Karpas-422 (cell line): ENCODE data around the gene STPG3. TPM values are rescaled to one million over a fixed set of nuclear protein-coding genes. Genes with fewer than 3 reads are reported as not detected.

ENCODE experiments used
- DNase-seq: peaks from one replicate; pipeline ENCODE4 v3.0.0-alpha.2; 2015
- H2AFZ ChIP-seq: fragments of 200-600 bp; sonication (generic); 2 replicates; pipeline ENCODE4 v1.6.1; 2014; ENCODE audit warnings: antibody characterized with exemption, low read length, mixed read lengths
- H3K27ac ChIP-seq: fragments of 200-600 bp; sonication (generic); 2 replicates; pipeline ENCODE4 v1.5.1; 2014; ENCODE audit warnings: mild to moderate bottlenecking, low read length, moderate library complexity
- H3K27me3 ChIP-seq: fragments of 200-600 bp; sonication (generic); 2 replicates; pipeline ENCODE4 v1.6.1; 2014; ENCODE audit warnings: low read length, mixed read lengths
- H3K36me3 ChIP-seq: fragments of 200-600 bp; sonication (generic); 2 replicates; pipeline ENCODE4 v1.6.1; 2014; ENCODE audit warnings: low read length, mixed read lengths; ENCODE audit not compliant: insufficient read depth
- H3K4me1 ChIP-seq: fragments of 200-600 bp; sonication (generic); 2 replicates; pipeline ENCODE4 v1.6.1; 2014; ENCODE audit warnings: mild to moderate bottlenecking, low read length, mixed read lengths
- H3K4me2 ChIP-seq: fragments of 200-600 bp; sonication (generic); 2 replicates; pipeline ENCODE4 v1.6.1; 2014; ENCODE audit warnings: low read length, low read depth, mild to moderate bottlenecking; ENCODE audit not compliant: poor library complexity, severe bottlenecking
- H3K4me3 ChIP-seq: fragments of 200-600 bp; sonication (generic); 2 replicates; pipeline ENCODE4 v1.5.1; 2014; ENCODE audit warnings: mild to moderate bottlenecking, antibody characterized with exemption, low read length, mixed read lengths
- H3K79me2 ChIP-seq: fragments of 200-600 bp; sonication (generic); 2 replicates; pipeline ENCODE4 v1.6.1; 2014; ENCODE audit warnings: mild to moderate bottlenecking, low read length, mixed read lengths
- H3K9ac ChIP-seq: fragments of 200-600 bp; sonication (generic); 2 replicates; pipeline ENCODE4 v1.6.0; 2014; ENCODE audit warnings: low read length
- H3K9me2 ChIP-seq: fragments of 200-600 bp; sonication (generic), shearing (Covaris generic); replicated peaks from 2 replicates; pipeline ENCODE4 v1.6.0; 2014; ENCODE audit warnings: mild to moderate bottlenecking, low read length, moderate library complexity; ENCODE audit not compliant: insufficient read depth
- H3K9me3 ChIP-seq: fragments of 300-700, 200-600 bp; sonication (generic); 2 replicates; pipeline ENCODE4 v1.6.1; 2014; ENCODE audit warnings: low read length, mixed read lengths
- H4K20me1 ChIP-seq: fragments of 200-600 bp; sonication (generic); 2 replicates; pipeline ENCODE4 v1.6.1; 2014; ENCODE audit warnings: mild to moderate bottlenecking, antibody characterized with exemption, low read length, low read depth; ENCODE audit not compliant: insufficient read depth
- total RNA-seq: library from RNA; depleted of rRNA; stranded (reverse); fragments of >200 nt; shearing (Covaris generic); gene quantifications from 2 replicates; pipeline ENCODE4 v1.2.3, GENCODE V29; 2014; ENCODE audit warnings: low replicate concordance

The STPG3 gene
- total RNA-seq, 1 experiment from 2014 or later, result 0.86 TPM

GRCh38 chr9:137296670-137297664 is 45.9 kb downstream of the STPG3 start:
- H3K36me3 ChIP-seq, result no peaks in the 10 kb centered on the region
- no peak overlapping the region for H3K27ac ChIP-seq
- H3K9me3 ChIP-seq, result no peaks in the 10 kb centered on the region
- peaks cover 24% of the 10 kb centered on the region for H3K4me1 ChIP-seq
- H3K9ac ChIP-seq, result no peak overlapping the region
- H3K4me2 ChIP-seq, result no peak overlapping the region
- H4K20me1 ChIP-seq, result no peaks in the 10 kb centered on the region; the same call in 1 of the 2 replicates
- no peak overlapping the region for H3K4me3 ChIP-seq
- H2AFZ ChIP-seq, result no peak overlapping the region
- H3K27me3 ChIP-seq, result no peaks in the 10 kb centered on the region
- H3K79me2 ChIP-seq, result no peaks in the 10 kb centered on the region
- peak; percentile 70 for DNase-seq
- no peaks in the 10 kb centered on the region for H3K9me2 ChIP-seq

- Histone ChIP-seq H3K9me2 (no peaks in the 10 kb centered on the region), H3K9me3 (no peaks in the 10 kb centered on the region), H3K79me2 (no peaks in the 10 kb centered on the region), H3K4me3 (no peak overlapping the region), H3K9ac (no peak overlapping the region), H3K27me3 (no peaks in the 10 kb centered on the region), H4K20me1 (no peaks in the 10 kb centered on the region; the same call in 1 of the 2 replicates), H3K4me2 (no peak overlapping the region), H3K27ac (no peak overlapping the region), H3K36me3 (no peaks in the 10 kb centered on the region), H3K4me1 (peaks cover 28% of the 10 kb centered on the region), H2AFZ (no peak overlapping the region)
- DNase-seq, result no peak
These were observed 46.9 kb downstream of the STPG3 start for GRCh38 chr9:137297966-137298365.

- H3K27me3 ChIP-seq, result no peaks in the 10 kb centered on the region
- no peak overlapping the region for H3K27ac ChIP-seq
- H3K9me3 ChIP-seq, result no peaks in the 10 kb centered on the region
- H3K36me3 ChIP-seq, result no peaks in the 10 kb centered on the region
- no peak overlapping the region for H2AFZ ChIP-seq
- no peaks in the 10 kb centered on the region for H3K9me2 ChIP-seq
- H3K9ac ChIP-seq, result no peak overlapping the region
- no peaks in the 10 kb centered on the region; the same call in 1 of the 2 replicates for H4K20me1 ChIP-seq
- peaks cover 28% of the 10 kb centered on the region for H3K4me1 ChIP-seq
- no peak overlapping the region for H3K4me2 ChIP-seq
- no peak for DNase-seq
- H3K79me2 ChIP-seq, result no peaks in the 10 kb centered on the region
- no peak overlapping the region for H3K4me3 ChIP-seq
These were observed 47.5 kb downstream of the STPG3 start for GRCh38 chr9:137298401-137299202.

GRCh38 chr9:137299203-137299565 is 48.1 kb downstream of the STPG3 start:
- Histone ChIP-seq H3K4me3 (no peak overlapping the region), H3K27me3 (no peaks in the 10 kb centered on the region), H3K27ac (no peak overlapping the region), H3K9me2 (no peaks in the 10 kb centered on the region), H3K79me2 (no peaks in the 10 kb centered on the region), H3K4me2 (no peak overlapping the region), H4K20me1 (no peaks in the 10 kb centered on the region; the same call in 1 of the 2 replicates), H3K4me1 (peaks cover 28% of the 10 kb centered on the region), H2AFZ (no peak overlapping the region), H3K9me3 (no peaks in the 10 kb centered on the region), H3K36me3 (no peaks in the 10 kb centered on the region), H3K9ac (no peak overlapping the region)
- DNase-seq, result no peak

GRCh38 chr9:137299938-137300337 is 48.9 kb downstream of the STPG3 start:
- H3K27ac ChIP-seq, result no peak overlapping the region
- no peaks in the 10 kb centered on the region for H3K9me3 ChIP-seq
- DNase-seq, result no peak
- H3K4me2 ChIP-seq, result no peak overlapping the region
- no peaks in the 10 kb centered on the region for H3K9me2 ChIP-seq
- H3K9ac ChIP-seq, result no peak overlapping the region
- no peaks in the 10 kb centered on the region; the same call in 1 of the 2 replicates for H4K20me1 ChIP-seq
- peaks cover 28% of the 10 kb centered on the region for H3K4me1 ChIP-seq
- no peak overlapping the region for H2AFZ ChIP-seq
- H3K36me3 ChIP-seq, result no peaks in the 10 kb centered on the region
- H3K79me2 ChIP-seq, result no peaks in the 10 kb centered on the region
- no peaks in the 10 kb centered on the region for H3K27me3 ChIP-seq
- H3K4me3 ChIP-seq, result no peak overlapping the region

GRCh38 chr9:137300567-137301080 is 49.5 kb downstream of the STPG3 start:
- Histone ChIP-seq H3K9me2 (no peaks in the 10 kb centered on the region), H4K20me1 (no peaks in the 10 kb centered on the region; the same call in 1 of the 2 replicates), H3K27me3 (no peaks in the 10 kb centered on the region), H3K27ac (no peak overlapping the region), H2AFZ (no peak overlapping the region), H3K4me3 (no peak overlapping the region), H3K9me3 (no peaks in the 10 kb centered on the region), H3K9ac (no peak overlapping the region), H3K4me1 (peaks cover 31% of the 10 kb centered on the region), H3K4me2 (no peak overlapping the region), H3K79me2 (no peaks in the 10 kb centered on the region), H3K36me3 (no peaks in the 10 kb centered on the region)
- DNase-seq, result no peak

GRCh38 chr9:137301081-137301947 is 50.2 kb downstream of the STPG3 start:
- no peaks in the 10 kb centered on the region for H3K79me2 ChIP-seq
- H3K9me3 ChIP-seq, result no peaks in the 10 kb centered on the region
- no peaks in the 10 kb centered on the region; the same call in 1 of the 2 replicates for H4K20me1 ChIP-seq
- no peak overlapping the region for H3K4me3 ChIP-seq
- no peak overlapping the region for H3K27ac ChIP-seq
- no peaks in the 10 kb centered on the region for H3K27me3 ChIP-seq
- H3K36me3 ChIP-seq, result no peaks in the 10 kb centered on the region
- H3K9ac ChIP-seq, result no peak overlapping the region
- H2AFZ ChIP-seq, result no peak overlapping the region
- DNase-seq, result no peak
- H3K4me2 ChIP-seq, result no peak overlapping the region
- H3K9me2 ChIP-seq, result no peaks in the 10 kb centered on the region
- H3K4me1 ChIP-seq, result peaks cover 35% of the 10 kb centered on the region
